GM12878 (cell line): ENCODE measurements around the gene GNPDA2. TPM values are rescaled to one million over a fixed set of nuclear protein-coding genes. Genes with fewer than 3 reads are reported as not detected.

Experiments
- ATAC-seq: fragments of 200-7000 bp; cut with Tn5 transposase; 3 replicates; pipeline ENCODE4 v1.9.1; 2020; ENCODE audit warnings: mild to moderate bottlenecking, moderate library complexity
- BruUV-seq: library from RNA; stranded (reverse); fragments of 400-500 nt; replicated peaks from 2 replicates; lab custom pipeline; 2021; lab: Mats Ljungman, UMichigan
- CTCF ChIA-PET: fragments of 300-600 bp; sonication (Branson Sonifier 250); formaldehyde crosslinking; extraction: SDS; loops from one replicate; lab custom pipeline; 2021; ENCODE audit warnings: inconsistent platforms; lab: Yijun Ruan, JAX
- POLR2A ChIA-PET: fragments of 350-600 bp; formaldehyde crosslinking; extraction: SDS; loops from one replicate; lab custom pipeline; 2021; ENCODE audit warnings: inconsistent platforms; lab: Charles Lee
- RAD21 ChIA-PET: fragments of 300-600 bp; sonication (Branson Sonifier 250); formaldehyde crosslinking; loops from one replicate; lab custom pipeline; 2023; ENCODE audit warnings: antibody characterized with exemption; ENCODE audit not compliant: unreplicated experiment; lab: Charles Lee
- SMC1A ChIA-PET: fragments of 300-600 bp; sonication (Branson Sonifier 250); formaldehyde crosslinking; loops from one replicate; lab custom pipeline; 2023; ENCODE audit not compliant: unreplicated experiment, uncharacterized antibody; lab: Charles Lee
- DNase-seq: peaks from one replicate; pipeline ENCODE4 v3.0.0-alpha.2; 2011; ENCODE audit warnings: low read depth, low spot score
- FAIRE-seq: peaks from 3 replicates; lab custom pipeline; 2011; peaks lifted over from hg19 to GRCh38; lab: Jason Lieb, UNC
- H2AFZ ChIP-seq: 2 replicates; pipeline ENCODE4 v1.6.0; 2011; ENCODE audit warnings: low read depth, low read length, control low read depth; ENCODE audit not compliant: control insufficient read depth
- H3K27ac ChIP-seq: 2 replicates; pipeline ENCODE4 v1.5.1; 2011; ENCODE audit warnings: control low read depth; ENCODE audit not compliant: control insufficient read depth, insufficient read depth
- H3K27me3 ChIP-seq, 2 experiments: replicated peaks in 1 of 2; 2 replicates each; pipeline versions ENCODE4 v1.6.0 to v1.6.1; 2011; ENCODE audit warnings: low read length in 1 of 2; ENCODE audit not compliant: control insufficient read depth in 2 of 2, insufficient read depth in 2 of 2
- H3K36me3 ChIP-seq, 2 experiments: 2 replicates each; pipeline ENCODE4 v1.5.1; 2011; ENCODE audit warnings: low read length in 1 of 2; ENCODE audit not compliant: control insufficient read depth in 2 of 2, insufficient read depth in 2 of 2
- H3K4me1 ChIP-seq: 2 replicates; pipeline ENCODE4 v1.6.1; 2011; ENCODE audit warnings: mild to moderate bottlenecking, low read length, moderate library complexity, mixed read lengths; ENCODE audit not compliant: control insufficient read depth, insufficient read depth
- H3K4me2 ChIP-seq: 2 replicates; pipeline ENCODE4 v1.6.0; 2011; ENCODE audit warnings: control low read depth; ENCODE audit not compliant: control insufficient read depth, insufficient read depth
- H3K4me3 ChIP-seq: fragments of 200-600 bp; sonication (generic); 2 replicates; pipeline ENCODE4 v1.5.1; 2016
- H3K79me2 ChIP-seq: 2 replicates; pipeline ENCODE4 v1.6.0; 2011; ENCODE audit warnings: low read length; ENCODE audit not compliant: control insufficient read depth, insufficient read depth
- H3K9ac ChIP-seq: 2 replicates; pipeline ENCODE4 v1.8.0; 2011; ENCODE audit warnings: low read length, control low read depth, mixed read lengths; ENCODE audit not compliant: control insufficient read depth, insufficient read depth
- H3K9me3 ChIP-seq: replicated peaks from 3 replicates; pipeline ENCODE4 v1.5.1; 2011; ENCODE audit warnings: mild to moderate bottlenecking, low read length; ENCODE audit not compliant: control insufficient read depth, insufficient read depth
- H4K20me1 ChIP-seq: 2 replicates; pipeline ENCODE4 v1.6.0; 2011; ENCODE audit not compliant: control insufficient read depth, insufficient read depth
- ASH2L ChIP-seq: fragments of 300-600, 200-600 bp; sonication (generic); IDR thresholded peaks from 2 replicates; pipeline ENCODE4 v1.6.1; 2017; ENCODE audit warnings: low read depth, mild to moderate bottlenecking, borderline replicate concordance
- BCL11A ChIP-seq: IDR thresholded peaks from 2 replicates; pipeline ENCODE4 v1.6.1; 2011; ENCODE audit warnings: low read depth, low read length
- EZH2 ChIP-seq: IDR thresholded peaks from 2 replicates; pipeline ENCODE4 v1.6.1; 2012; ENCODE audit warnings: low read depth, mild to moderate bottlenecking, control low read depth, inconsistent platforms, low read length, borderline replicate concordance; ENCODE audit not compliant: control insufficient read depth
- FOS ChIP-seq: IDR thresholded peaks from 3 replicates; pipeline ENCODE4 v1.6.1; 2011; ENCODE audit warnings: borderline replicate concordance; ENCODE audit not compliant: insufficient read length; ENCODE audit errors: extremely low read depth
- FOXK2 ChIP-seq: fragments of 450-650 bp; IDR thresholded peaks from 2 replicates; pipeline ENCODE4 v1.6.1; 2017; ENCODE audit warnings: mild to moderate bottlenecking, moderate library complexity
- FOXM1 ChIP-seq: IDR thresholded peaks from 2 replicates; pipeline ENCODE4 v1.6.1; 2012; ENCODE audit warnings: low read depth, mild to moderate bottlenecking, inconsistent platforms, low read length, moderate library complexity
- HDGF ChIP-seq: fragments of 450-650 bp; IDR thresholded peaks from 2 replicates; pipeline ENCODE4 v1.6.1; 2016; ENCODE audit warnings: antibody characterized with exemption
- HSF1 ChIP-seq: fragments of 150-350 bp; IDR thresholded peaks from 2 replicates; pipeline ENCODE4 v1.6.1; 2014; ENCODE audit warnings: mild to moderate bottlenecking, low read depth, low read length
- IKZF2 ChIP-seq, 2 experiments: fragments of 450-650 bp; IDR thresholded peaks; 2 replicates each; pipeline ENCODE4 v1.6.1; 2017; ENCODE audit warnings: mild to moderate bottlenecking in 2 of 2, moderate library complexity in 2 of 2
- NR2C1 ChIP-seq: fragments of 450-650 bp; IDR thresholded peaks from 2 replicates; pipeline ENCODE4 v1.6.1; 2017; ENCODE audit warnings: antibody characterized with exemption, mild to moderate bottlenecking, moderate library complexity
- SIN3A ChIP-seq: IDR thresholded peaks from 2 replicates; pipeline ENCODE4 v1.6.1; 2012; ENCODE audit warnings: low read depth, low read length, improper control_type of control experiment
- STAT3 ChIP-seq: IDR thresholded peaks from 2 replicates; pipeline ENCODE4 v1.6.1; 2011; ENCODE audit warnings: low read depth, low read length, improper control_type of control experiment
- ZNF274 ChIP-seq: IDR thresholded peaks from one replicate; pipeline ENCODE4 v1.8.0; 2011; ENCODE audit not compliant: insufficient read length, insufficient read depth
- ZNF384 ChIP-seq: IDR thresholded peaks from 2 replicates; pipeline ENCODE4 v1.6.1; 2012; ENCODE audit warnings: low read depth, mild to moderate bottlenecking, low read length, improper control_type of control experiment, borderline replicate concordance
- WGBS: methylation state at CpG from one replicate; pipeline ENCODE4 v1.1.6; 2016; ENCODE audit warnings: low lambda C conversion rate; ENCODE audit not compliant: insufficient replicate concordance, insufficient coverage; ENCODE audit errors: missing lambda C conversion rate; 5-methylcytosine and 5-hydroxymethylcytosine counted together
- in situ Hi-C: fragments of 300-500 bp; cut with MboI; formaldehyde crosslinking; loops from 9 replicates; pipeline ENCODE4 v1.14.3; 2018; ENCODE audit warnings: mixed read lengths
- intact Hi-C: fragments of 100-400 bp; cut with micrococcal nuclease; formaldehyde crosslinking; loops from one replicate; pipeline ENCODE4 v1.14.2; 2022; ENCODE audit not compliant: unreplicated experiment
- polyA plus RNA-seq, 11 experiments: library from polyadenylated mRNA; depleted of rRNA in 4 of 11; unstranded in 6 of 11; stranded (reverse) in 5 of 11; fragments of >200 nt; fragmentation: Nextera tagmentation in 4 of 11; fragmentation: Illumina TruSeq in 1 of 11; extraction: Ambion mirVana in 4 of 11; extraction: Trizol in 1 of 11; gene quantifications; 1 replicate in 1 of 11; 2 replicates in 10 of 11; pipeline versions ENCODE4 v1.2.1 to v1.2.3, GENCODE V29; 2011 to 2016; ENCODE audit warnings: inconsistent platforms in 2 of 11, missing spikeins in 2 of 11, low read depth in 1 of 11
- total RNA-seq, 4 experiments: library from RNA; depleted of rRNA in 3 of 4; stranded (reverse); fragments of >200 nt in 3 of 4; fragmentation: Illumina TruSeq in 1 of 4; extraction: Trizol in 1 of 4; gene quantifications; 2 replicates each; pipeline versions ENCODE4 v1.2.1 to v1.2.3, GENCODE V29; 2013 to 2021
- TF ChIP-seq, protein P1 (sequence below): IDR thresholded peaks from 2 replicates; pipeline ENCODE4 v1.6.1; 2011; ENCODE audit warnings: borderline replicate concordance, low read depth, mild to moderate bottlenecking, moderate library complexity, mixed read lengths, low read length; ENCODE audit not compliant: insufficient read depth; ENCODE audit errors: extremely low read length

GNPDA2 gene
- total and polyA plus RNA-seq, 10 of the 15 experiments (the other 5 are each of a cell fraction or from before 2014, with no cell fraction given) = 16.7 to 45.8 (median 23.8) TPM

DNA sequence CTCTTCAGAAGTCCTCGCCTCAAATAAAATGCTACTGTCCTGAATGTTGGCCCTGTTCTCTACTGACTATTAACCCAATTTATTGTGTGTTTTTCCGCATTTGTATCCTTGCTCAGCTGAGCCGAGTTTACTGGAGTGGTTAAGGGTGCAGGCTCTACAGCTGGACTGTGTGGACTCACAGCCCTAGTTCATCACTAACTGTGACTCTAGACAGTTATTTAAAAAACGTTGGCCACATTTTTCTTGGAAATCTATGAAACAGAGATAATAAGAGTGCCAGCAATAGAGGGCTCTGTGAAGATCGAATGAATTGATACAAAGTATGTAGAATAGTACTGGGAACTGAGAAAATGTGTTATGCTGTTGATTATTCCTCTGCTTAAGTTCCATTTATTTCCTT, 51.0 kb downstream of the GNPDA2 start:
- WGBS = 69% methylated on average over 5 of the region's 5 CpGs
- no peak overlapping the region for H3K27ac ChIP-seq
- ChIA-PET SMC1A (no interaction called here), RAD21 (no interaction called here), POLR2A (no interaction called here), CTCF (interaction anchor here (1.2 to 2.1 kb wide), 2 partner anchors 34 to 42 kb away, joined by 3 to 4 read pairs; no protein-coding TSS in a partner anchor)
- ATAC-seq = no peak
- H3K27me3 ChIP-seq = 0 out of 4 replicates have a peak, but pooled peaks cover 0 to 2% of the 10 kb centered on the region in 2 experiments
- H3K36me3 ChIP-seq = no peaks in the 10 kb centered on the region
- H3K79me2 ChIP-seq = peaks cover 22% of the 10 kb centered on the region
- BruUV-seq = no TSS peak
- no peak overlapping the region for H3K9ac ChIP-seq
- TF ChIP-seq HSF1 (no peak), SIN3A (no peak), ZNF274 (no peak), ZNF384 (no peak), ASH2L (no peak), BCL11A (no peak), FOXK2 (no peak), EZH2 (no peak), STAT3 (no peak), FOXM1 (no peak), NR2C1 (no peak), IKZF2 (IDR thresholded peaks at IDR 0.05) (no peak), HDGF (no peak), FOS (no peak)
- TF ChIP-seq, protein P1, sequence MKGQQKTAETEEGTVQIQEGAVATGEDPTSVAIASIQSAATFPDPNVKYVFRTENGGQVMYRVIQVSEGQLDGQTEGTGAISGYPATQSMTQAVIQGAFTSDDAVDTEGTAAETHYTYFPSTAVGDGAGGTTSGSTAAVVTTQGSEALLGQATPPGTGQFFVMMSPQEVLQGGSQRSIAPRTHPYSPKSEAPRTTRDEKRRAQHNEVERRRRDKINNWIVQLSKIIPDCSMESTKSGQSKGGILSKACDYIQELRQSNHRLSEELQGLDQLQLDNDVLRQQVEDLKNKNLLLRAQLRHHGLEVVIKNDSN = no peak
- no peak for FAIRE-seq
- H4K20me1 ChIP-seq = no peaks in the 10 kb centered on the region
- no peaks in the 10 kb centered on the region for H3K4me1 ChIP-seq
- H3K4me2 ChIP-seq = no peak overlapping the region
- DNase-seq = no peak
- no peak overlapping the region for H2AFZ ChIP-seq
- no peaks in the 10 kb centered on the region for H3K9me3 ChIP-seq
- intact Hi-C loops (no loop called here), in situ Hi-C loops (no loop called here)
- H3K4me3 ChIP-seq = no peak overlapping the region
